Nephron (organoid): Measurements from ENCODE around the gene NCBP2.

ENCODE experiments used
- H3K27ac Mint-ChIP-seq, 3 experiments: 2 replicates each; pipeline ENCODE4 v1.8.0; 2020; ENCODE audit warnings: mixed read lengths in 3 of 3, mild to moderate bottlenecking in 2 of 3, moderate library complexity in 1 of 3
- H3K27me3 Mint-ChIP-seq: 2 replicates; pipeline ENCODE4 v1.8.0; 2021; ENCODE audit warnings: low read depth, mild to moderate bottlenecking, moderate library complexity, mixed read lengths
- H3K36me3 Mint-ChIP-seq: 2 replicates; pipeline ENCODE4 v1.8.0; 2020; ENCODE audit warnings: low read depth, mixed read lengths
- H3K4me1 Mint-ChIP-seq: 2 replicates; pipeline ENCODE4 v1.8.0; 2020; ENCODE audit warnings: mixed read lengths
- H3K4me3 Mint-ChIP-seq, 3 experiments: 2 replicates each; pipeline ENCODE4 v1.8.0; 2020; ENCODE audit warnings: mild to moderate bottlenecking in 3 of 3, mixed read lengths in 3 of 3, moderate library complexity in 2 of 3
- H3K9me3 Mint-ChIP-seq: 2 replicates; pipeline ENCODE4 v1.8.0; 2020; ENCODE audit warnings: mixed read lengths
- TF ChIP-seq, protein P1 (sequence below), 3 experiments: fragments of 200-600 bp; sonication (generic); IDR thresholded peaks; one replicate each; pipeline ENCODE4 v1.5.0; 2021; ENCODE audit warnings: antibody characterized with exemption in 3 of 3; ENCODE audit not compliant: unreplicated experiment in 3 of 3

NCBP2 gene

GRCh38 chr3:196941729-196942225 is 551 bp downstream of the NCBP2 start:
- TF ChIP-seq, protein P1, sequence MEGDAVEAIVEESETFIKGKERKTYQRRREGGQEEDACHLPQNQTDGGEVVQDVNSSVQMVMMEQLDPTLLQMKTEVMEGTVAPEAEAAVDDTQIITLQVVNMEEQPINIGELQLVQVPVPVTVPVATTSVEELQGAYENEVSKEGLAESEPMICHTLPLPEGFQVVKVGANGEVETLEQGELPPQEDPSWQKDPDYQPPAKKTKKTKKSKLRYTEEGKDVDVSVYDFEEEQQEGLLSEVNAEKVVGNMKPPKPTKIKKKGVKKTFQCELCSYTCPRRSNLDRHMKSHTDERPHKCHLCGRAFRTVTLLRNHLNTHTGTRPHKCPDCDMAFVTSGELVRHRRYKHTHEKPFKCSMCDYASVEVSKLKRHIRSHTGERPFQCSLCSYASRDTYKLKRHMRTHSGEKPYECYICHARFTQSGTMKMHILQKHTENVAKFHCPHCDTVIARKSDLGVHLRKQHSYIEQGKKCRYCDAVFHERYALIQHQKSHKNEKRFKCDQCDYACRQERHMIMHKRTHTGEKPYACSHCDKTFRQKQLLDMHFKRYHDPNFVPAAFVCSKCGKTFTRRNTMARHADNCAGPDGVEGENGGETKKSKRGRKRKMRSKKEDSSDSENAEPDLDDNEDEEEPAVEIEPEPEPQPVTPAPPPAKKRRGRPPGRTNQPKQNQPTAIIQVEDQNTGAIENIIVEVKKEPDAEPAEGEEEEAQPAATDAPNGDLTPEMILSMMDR (IDR thresholded peaks at IDR 0.05; ENCODE audit: unreplicated experiment in 3 of 3) = no peak
- Mint-ChIP-seq H3K4me1 (peaks cover 44% of the 10 kb centered on the region), H3K9me3 (no peaks in the 10 kb centered on the region), H3K4me3 (peak overlapping the region; percentile 96 to 97 (median 96)), H3K36me3 (peaks cover 34% of the 10 kb centered on the region), H3K27ac (peak overlapping the region; percentile 90 to 96 (median 95)), H3K27me3 (no peaks in the 10 kb centered on the region)

- H3K27ac Mint-ChIP-seq = no peak overlapping the region
- H3K27me3 Mint-ChIP-seq = no peaks in the 10 kb centered on the region
- H3K4me1 Mint-ChIP-seq = peaks cover 29% of the 10 kb centered on the region
- H3K36me3 Mint-ChIP-seq = peaks cover 53% of the 10 kb centered on the region
- no peaks in the 10 kb centered on the region for H3K9me3 Mint-ChIP-seq
- TF ChIP-seq, protein P1 (IDR thresholded peaks at IDR 0.05; ENCODE audit: unreplicated experiment in 3 of 3) = no peak
- H3K4me3 Mint-ChIP-seq = peak overlapping the region; percentile 18 to 84 (median 42)
Measured at GRCh38 chr3:196938576-196938975, 3.8 kb downstream of the NCBP2 start.

DNA sequence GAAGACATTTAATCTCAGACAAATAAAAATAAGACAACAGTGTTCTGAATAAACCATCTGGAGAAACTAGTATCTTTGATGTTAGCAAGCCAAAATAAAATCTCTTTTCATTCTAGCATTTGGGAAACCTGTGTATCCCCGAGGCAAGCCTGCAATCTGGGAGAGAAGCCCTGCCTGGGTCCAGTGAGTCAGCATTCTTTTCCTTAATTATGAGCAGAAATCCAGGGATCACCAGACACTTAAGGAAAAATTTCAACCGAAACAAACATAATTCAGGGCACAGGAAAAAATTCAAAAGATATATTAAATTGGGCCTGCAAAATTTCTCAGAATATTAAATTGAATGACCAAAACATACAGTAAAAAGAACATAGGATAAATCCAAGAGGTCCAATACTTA is 4.2 kb downstream of the NCBP2 start:
- TF ChIP-seq, protein P1 (IDR thresholded peaks at IDR 0.05; ENCODE audit: unreplicated experiment in 3 of 3) = no peak
- Mint-ChIP-seq H3K9me3 (no peaks in the 10 kb centered on the region), H3K27me3 (no peaks in the 10 kb centered on the region), H3K4me3 (peak overlapping the region; percentile 17 to 43 (median 42)), H3K27ac (no peak overlapping the region), H3K4me1 (peaks cover 24% of the 10 kb centered on the region), H3K36me3 (peaks cover 56% of the 10 kb centered on the region)

GRCh38 chr3:196936288-196936687 is 6.0 kb downstream of the NCBP2 start:
- no peaks in the 10 kb centered on the region for H3K9me3 Mint-ChIP-seq
- no peak overlapping the region for H3K4me3 Mint-ChIP-seq
- no peak overlapping the region for H3K27ac Mint-ChIP-seq
- no peaks in the 10 kb centered on the region for H3K27me3 Mint-ChIP-seq
- TF ChIP-seq, protein P1 (IDR thresholded peaks at IDR 0.05; ENCODE audit: unreplicated experiment in 3 of 3) = no peak
- H3K4me1 Mint-ChIP-seq = peaks cover 12% of the 10 kb centered on the region
- peaks cover 66% of the 10 kb centered on the region for H3K36me3 Mint-ChIP-seq

DNA sequence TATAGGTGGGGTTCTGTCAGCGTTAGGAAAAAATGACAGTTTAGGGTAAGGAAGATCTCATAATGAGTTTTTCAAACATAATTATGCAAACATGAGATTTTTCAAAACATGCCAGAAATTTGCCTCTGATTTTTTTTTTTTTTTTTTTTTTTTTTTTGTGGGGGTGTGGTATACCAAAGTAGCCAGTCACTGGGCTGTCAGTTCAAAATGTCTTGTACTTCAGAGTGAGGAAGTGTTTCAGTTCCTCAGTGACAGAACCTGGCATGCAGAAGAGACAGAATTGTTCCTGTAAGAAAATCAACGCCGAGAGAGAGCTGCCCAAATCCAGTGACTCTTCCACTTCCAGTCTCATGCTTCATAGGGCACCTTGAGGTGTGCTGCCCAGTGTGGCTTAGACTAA is 9.7 kb downstream of the NCBP2 start:
- TF ChIP-seq, protein P1 (IDR thresholded peaks at IDR 0.05; ENCODE audit: unreplicated experiment in 3 of 3) = no peak
- Mint-ChIP-seq H3K36me3 (peaks cover 70% of the 10 kb centered on the region), H3K9me3 (no peaks in the 10 kb centered on the region), H3K4me1 (no peaks in the 10 kb centered on the region), H3K4me3 (no peak overlapping the region), H3K27ac (no peak overlapping the region), H3K27me3 (no peaks in the 10 kb centered on the region)

GRCh38 chr3:196931828-196932587 is 10.3 kb downstream of the NCBP2 start:
- Mint-ChIP-seq H3K36me3 (peaks cover 64% of the 10 kb centered on the region), H3K9me3 (no peaks in the 10 kb centered on the region), H3K27me3 (no peaks in the 10 kb centered on the region), H3K4me3 (no peak overlapping the region), H3K27ac (no peak overlapping the region), H3K4me1 (no peaks in the 10 kb centered on the region)
- TF ChIP-seq, protein P1 (IDR thresholded peaks at IDR 0.05; ENCODE audit: unreplicated experiment in 3 of 3) = no peak
